Body of pancreas (tissue), 4 donors: ENCODE data around the gene HRH4.

ENCODE experiments used
- CTCF ChIP-seq, 7 experiments: fragments of 450-650 bp in 4 of 7; fragments of 200-600 bp in 3 of 7; sonication (generic) in 3 of 7; IDR thresholded peaks; one replicate each; pipeline ENCODE4 v1.5.1; 2016 to 2019; ENCODE audit warnings: antibody characterized with exemption in 7 of 7
- POLR2A ChIP-seq, 3 donors: fragments of 450-650 bp; IDR thresholded peaks; one replicate each; pipeline ENCODE4 v1.6.1; 2016; ENCODE audit warnings: antibody characterized with exemption in 3 of 3, mild to moderate bottlenecking in 2 of 3

DNA sequence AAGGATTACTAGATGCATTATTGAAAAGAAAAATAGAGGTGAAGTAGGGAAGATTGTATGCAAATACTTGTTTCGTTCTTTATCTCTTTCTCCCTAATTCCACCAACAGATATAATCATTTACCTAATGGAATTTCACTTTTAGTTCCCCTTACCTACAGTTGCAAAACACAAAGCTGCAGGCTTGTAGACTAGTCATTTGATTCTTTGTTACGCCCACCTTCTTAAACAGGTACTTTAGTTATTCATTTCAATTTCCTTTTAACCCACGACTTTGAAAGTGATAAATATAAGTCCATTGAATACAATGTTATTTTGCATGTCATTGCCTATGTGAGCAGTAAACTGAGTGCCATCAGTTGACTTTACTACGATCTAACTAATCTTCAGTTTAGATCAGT lies 3.9 kb upstream of the HRH4 start:
- no peak for TF ChIP-seq CTCF (IDR thresholded peaks at IDR 0.05)
- no peak for TF ChIP-seq POLR2A (IDR thresholded peaks at IDR 0.05)
